DMS79 treated with DMSO at 0.1 percent for 48 hours (cell line): ENCODE measurements around the gene ANKZF1.
A peak's percentile ranks its signal among the peaks of the same experiment; 100 is the strongest.

Source experiments
- DNase-seq: peaks from one replicate; lab custom pipeline; 2025; lab: John Stamatoyannopoulos, UW

Gene ANKZF1

GRCh38 chr2:219207884-219208740, 21.5 kb upstream of the ANKZF1 start:
- peak; percentile 72 for DNase-seq

GRCh38 chr2:219209236-219210195, 20.1 kb upstream of the ANKZF1 start:
- no peak for DNase-seq

GRCh38 chr2:219210196-219210885, 19.3 kb upstream of the ANKZF1 start:
- no peak for DNase-seq

GRCh38 chr2:219210886-219211362, 18.7 kb upstream of the ANKZF1 start:
- DNase-seq, result no peak

- no peak for DNase-seq
These were observed 16.6 kb upstream of the ANKZF1 start for GRCh38 chr2:219213026-219213415.

GRCh38 chr2:219213486-219214071, 16.0 kb upstream of the ANKZF1 start:
- no peak for DNase-seq

GRCh38 chr2:219214141-219214540, 15.5 kb upstream of the ANKZF1 start:
- no peak for DNase-seq

GRCh38 chr2:219214786-219215185, 14.8 kb upstream of the ANKZF1 start:
- no peak for DNase-seq

- DNase-seq, result no peak
These were observed 13.6 kb upstream of the ANKZF1 start for GRCh38 chr2:219215871-219216534.

GRCh38 chr2:219216535-219216915, 13.1 kb upstream of the ANKZF1 start:
- DNase-seq, result no peak

- peak; percentile 64 for DNase-seq
These were observed 11.3 kb upstream of the ANKZF1 start for GRCh38 chr2:219218217-219218731.

GRCh38 chr2:219218732-219219701, 10.6 kb upstream of the ANKZF1 start, which contains the start of gene ABCB6:
Gene ABCB6, minus strand, starts transcription at chr2:219218958. Its CDS starts 285 bp downstream, at chr2:219218673.
- DNase-seq, result peak; percentile 83

- no peak for DNase-seq
These were observed 9.6 kb upstream of the ANKZF1 start for GRCh38 chr2:219219784-219220532.

GRCh38 chr2:219220652-219221402, 8.8 kb upstream of the ANKZF1 start:
- peak; percentile 3 for DNase-seq

- no peak for DNase-seq
These were observed 7.6 kb upstream of the ANKZF1 start for GRCh38 chr2:219221957-219222518.

GRCh38 chr2:219223831-219224610, 5.6 kb upstream of the ANKZF1 start:
- no peak for DNase-seq

GRCh38 chr2:219225350-219225749, 4.3 kb upstream of the ANKZF1 start:
- DNase-seq, result no peak
